ENCODE data around the gene INPP5B. TPM values are rescaled to one million over a fixed set of nuclear protein-coding genes. Genes with fewer than 3 reads are reported as not detected.
A peak's percentile ranks its signal among the peaks of the same experiment; 100 is the strongest.

The INPP5B gene
- total and polyA plus RNA-seq, 9 of the 15 experiments (the other 6 are each of a cell fraction or from before 2014, with no cell fraction given): 14.1 to 28.7 (median 20.9) TPM

GRCh38 chr1:37930246-37931101 is 16.4 kb downstream of the INPP5B start:
- Histone ChIP-seq H3K4me1 (replicated peaks in 1 of 2; ENCODE audit: control insufficient read depth in 2 of 2, insufficient read depth in 2 of 2, low read length in 2 of 2) (peaks cover 31 to 37% of the 10 kb centered on the region in 2 experiments; a peak in 4 of 5 replicates), H2AFZ (ENCODE audit: low read depth, low read length) (peak overlapping the region; percentile 25; the same call in 1 of the 2 replicates), H3K36me3 (ENCODE audit: control insufficient read depth, insufficient read depth, low read length) (peaks cover 13% of the 10 kb centered on the region; the same call in 2 of the 3 replicates), H3K27me3 (ENCODE audit: control insufficient read depth in 2 of 2, insufficient read depth in 2 of 2, low read length in 2 of 2) (no peaks in the 10 kb centered on the region), H3K9ac (ENCODE audit: insufficient read depth in 1 of 2, low read depth in 2 of 2, low read length in 2 of 2) (peak overlapping the region; percentile 68 to 98), H3K4me3 (peak overlapping the region; percentile 82), H4K20me1 (replicated peaks; ENCODE audit: control insufficient read depth, insufficient read depth, low read length) (peaks cover 8% of the 10 kb centered on the region), H3K9me1 (ENCODE audit: control insufficient read depth, insufficient read depth, low read length) (no peaks in the 10 kb centered on the region), H3K9me3 (replicated peaks; ENCODE audit: control insufficient read depth, insufficient read depth, low read depth, low read length) (no peaks in the 10 kb centered on the region), H3K27ac (ENCODE audit: extremely low read depth, low read depth, low read length) (peak overlapping the region; percentile 70), H3K4me2 (ENCODE audit: insufficient read depth, low read length) (peak overlapping the region; percentile 89), H3K79me2 (ENCODE audit: control insufficient read depth, insufficient read depth, low read length) (peaks cover 58% of the 10 kb centered on the region)
- intact Hi-C loops (cut with micrococcal nuclease) (loop anchor here (5.0 kb wide), 1 partner anchor 38 kb away; no protein-coding TSS in a partner anchor), in situ Hi-C loops (cut with MboI) (no loop called here)
- ChIA-PET CTCF (ENCODE audit: low intra/inter-chr PET ratio) (no interaction called here), POLR2A (interaction anchor here (0.8 to 2.9 kb wide), 8 partner anchors 8 to 37 kb away, joined by 3 to 24 read pairs (median 6); no protein-coding TSS in a partner anchor)
- DNase-seq (ENCODE audit: extremely low read depth in 1 of 4, low spot score in 3 of 4): peak in 3 of 4 experiments; percentile 10 to 61 (median 10)
- WGBS (ENCODE audit: insufficient coverage, low coverage, missing lambda C conversion rate): 23% methylated on average over 13 of the region's 13 CpGs
- peak; percentile 10 for ATAC-seq
- peak; percentile 77 for FAIRE-seq
- BruUV-seq (replicated peaks): no TSS peak
- TF ChIP-seq FOXP4 (CRISPR knock-in tag; IDR thresholded peaks at IDR 0.05; ENCODE audit: borderline replicate concordance) (no peak), HDAC6 (IDR thresholded peaks at IDR 0.05; ENCODE audit: low read depth, low read length) (no peak), FOXA3 (CRISPR knock-in tag; conservative IDR thresholded peaks at IDR 0.05 in 1 of 2, IDR thresholded peaks at IDR 0.05 in 1 of 2) (no peak), YY1 (IDR thresholded peaks at IDR 0.05; ENCODE audit: borderline replicate concordance in 1 of 3, control insufficient read depth in 1 of 3, extremely low read depth in 1 of 3, insufficient read depth in 3 of 3, insufficient read length in 1 of 3, insufficient replicate concordance in 2 of 3, low read depth in 1 of 3, low read length in 2 of 3) (peak in 1 of 3 experiments; percentile 30), MXD1 (CRISPR knock-in tag; IDR thresholded peaks at IDR 0.05; ENCODE audit: borderline replicate concordance, poor library complexity, severe bottlenecking) (no peak), ZNF41 (CRISPR knock-in tag; conservative IDR thresholded peaks at IDR 0.05) (no peak), CEBPG (CRISPR knock-in tag; IDR thresholded peaks at IDR 0.05) (peak; percentile 76; the same call in 1 of the 2 replicates), CEBPG (tag; conservative IDR thresholded peaks at IDR 0.05 in 1 of 2, IDR thresholded peaks at IDR 0.05 in 1 of 2) (peak; percentile 60 to 79; a peak in 3 of 4 replicates), FOXK2 (conservative IDR thresholded peaks at IDR 0.05 in 1 of 2, IDR thresholded peaks at IDR 0.05 in 1 of 2; ENCODE audit: low read depth in 2 of 2) (peak in 1 of 2 experiments; percentile 40; a peak in 1 of 4 replicates), JUND (IDR thresholded peaks at IDR 0.05; ENCODE audit: borderline replicate concordance, low read depth, low read length) (no peak), JUND (tag; IDR thresholded peaks at IDR 0.05; ENCODE audit: borderline replicate concordance, low read depth, low read length) (no peak; the same call in 2 of the 3 replicates), ZEB2 (IDR thresholded peaks at IDR 0.05) (peak; percentile 24; the same call in 1 of the 2 replicates), CREB1 (IDR thresholded peaks at IDR 0.05) (no peak), CREB1 (CRISPR knock-in tag; IDR thresholded peaks at IDR 0.05) (no peak)
- TF ChIP-seq, protein P1, sequence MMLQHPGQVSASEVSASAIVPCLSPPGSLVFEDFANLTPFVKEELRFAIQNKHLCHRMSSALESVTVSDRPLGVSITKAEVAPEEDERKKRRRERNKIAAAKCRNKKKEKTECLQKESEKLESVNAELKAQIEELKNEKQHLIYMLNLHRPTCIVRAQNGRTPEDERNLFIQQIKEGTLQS (IDR thresholded peaks at IDR 0.05): no peak
- TF ChIP-seq, protein P1 (CRISPR knock-in tag; conservative IDR thresholded peaks at IDR 0.05): no peak

All from K562 (cell line).